ENCODE measurements around the gene DSTN.

The DSTN gene

DNA sequence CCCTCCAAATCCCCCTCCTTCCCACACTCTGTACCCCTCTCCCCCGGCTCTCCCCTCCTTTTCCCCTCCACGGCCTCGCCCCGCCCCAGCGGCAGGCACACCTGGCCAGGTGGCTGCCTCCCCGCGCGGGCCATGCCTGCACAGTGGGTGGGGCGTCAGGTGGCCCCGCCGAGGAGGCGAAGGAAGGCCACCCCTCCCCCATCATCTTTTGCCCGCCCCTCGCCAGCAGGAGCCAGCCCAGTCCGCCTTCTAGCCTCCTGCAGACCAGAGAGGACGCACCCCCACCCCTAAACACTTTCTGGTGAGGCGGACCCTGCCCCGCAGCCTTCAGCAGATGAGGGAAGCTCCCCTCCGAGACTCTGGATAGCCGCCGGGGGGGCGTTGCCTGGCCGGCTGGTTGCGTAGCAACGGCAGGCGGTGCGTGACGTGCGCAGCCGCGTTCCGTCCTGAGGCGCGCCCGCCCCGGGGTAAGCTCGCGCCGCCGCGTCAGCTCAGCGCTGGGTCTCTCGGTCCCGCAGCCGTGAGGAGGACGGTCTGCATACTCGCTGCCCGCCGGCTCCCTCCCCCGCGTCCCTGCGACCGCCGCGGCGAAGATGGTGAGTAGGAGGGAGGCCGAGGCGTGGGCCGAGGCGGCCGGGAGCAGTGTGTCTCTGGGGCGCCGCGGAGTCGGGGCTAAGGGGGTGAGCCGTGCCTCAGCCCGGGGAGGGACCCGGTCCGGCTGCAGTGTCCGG, at the start of gene DSTN:
Gene DSTN (plus strand): TSS at position 460 of the 731 bp plus-strand sequence. CDS start 134 bp downstream, at position 594.
- TF ChIP-seq GATA1 (IDR thresholded peaks at IDR 0.05; ENCODE audit: low read depth, low read length), result no peak
- peak; percentile 75 for TF ChIP-seq POLR2A (IDR thresholded peaks at IDR 0.05; ENCODE audit: low read length)
- DNase-seq, result peak; percentile 89 to 94

DNA sequence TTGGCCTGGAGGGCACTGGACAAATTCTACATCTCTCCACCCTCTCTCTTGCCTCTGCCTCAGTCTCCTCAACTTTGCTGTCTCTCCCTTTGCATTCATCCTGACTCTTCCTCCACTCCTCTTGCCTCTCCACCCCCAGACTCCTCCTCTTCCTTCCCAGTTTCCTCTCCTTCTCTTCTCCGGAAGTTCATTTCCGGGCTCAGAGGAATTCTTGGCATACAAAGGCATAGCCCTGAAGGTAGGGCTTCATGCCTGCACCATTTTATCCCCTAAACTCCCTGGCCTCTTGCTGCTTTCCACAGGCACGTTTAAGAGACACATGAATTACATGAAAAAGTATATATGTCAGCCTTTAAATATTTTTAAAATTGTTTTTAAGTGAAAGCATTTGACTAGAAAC, 49.3 kb upstream of the DSTN start:
- TF ChIP-seq GATA1 (IDR thresholded peaks at IDR 0.05; ENCODE audit: low read depth, low read length), result no peak
- TF ChIP-seq POLR2A (IDR thresholded peaks at IDR 0.05; ENCODE audit: low read length), result no peak
- no peak for DNase-seq

DNA sequence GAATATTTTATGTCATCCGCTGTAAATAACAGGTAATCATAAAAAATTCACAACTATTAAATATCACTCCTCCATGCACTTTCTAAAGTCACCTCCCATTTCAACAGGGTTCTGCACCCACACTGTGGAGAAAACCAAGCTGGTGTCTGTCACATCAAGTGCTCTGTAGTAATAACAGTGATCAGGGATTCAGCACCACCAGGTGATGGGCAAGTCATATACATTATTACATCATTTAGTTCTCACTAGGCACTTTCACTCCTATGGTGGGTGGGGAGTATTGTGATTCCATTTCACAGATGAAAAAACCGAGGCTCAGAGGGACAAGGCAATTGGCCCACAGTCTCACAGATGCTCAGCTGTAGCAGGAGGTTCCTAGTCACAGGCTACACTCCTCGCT, 47.3 kb upstream of the DSTN start:
- TF ChIP-seq GATA1 (IDR thresholded peaks at IDR 0.05; ENCODE audit: low read depth, low read length) (no peak), POLR2A (IDR thresholded peaks at IDR 0.05; ENCODE audit: low read length) (no peak)
- no peak for DNase-seq

DNA sequence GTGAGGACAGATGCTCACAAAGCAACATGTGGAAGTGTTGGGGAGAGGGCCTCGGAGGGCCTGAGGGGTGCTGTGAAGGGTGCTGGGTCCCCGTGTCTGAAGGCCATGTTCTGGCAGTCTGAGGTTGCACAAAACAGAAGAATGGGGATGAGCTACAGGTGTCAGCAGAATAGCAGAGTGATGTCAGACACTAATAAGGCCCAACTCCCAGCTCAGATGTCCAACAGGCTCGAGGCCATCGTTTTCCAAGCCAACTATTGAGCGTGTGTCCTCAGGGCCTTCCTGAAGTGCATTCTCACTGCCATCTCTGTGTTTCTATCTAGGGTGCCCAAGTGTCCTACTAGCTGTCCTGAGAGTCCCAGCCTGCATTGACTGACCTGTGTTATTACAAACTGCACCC, 46.5 kb upstream of the DSTN start:
- TF ChIP-seq GATA1 (IDR thresholded peaks at IDR 0.05; ENCODE audit: low read depth, low read length) (no peak), POLR2A (IDR thresholded peaks at IDR 0.05; ENCODE audit: low read length) (no peak)
- no peak for DNase-seq

DNA sequence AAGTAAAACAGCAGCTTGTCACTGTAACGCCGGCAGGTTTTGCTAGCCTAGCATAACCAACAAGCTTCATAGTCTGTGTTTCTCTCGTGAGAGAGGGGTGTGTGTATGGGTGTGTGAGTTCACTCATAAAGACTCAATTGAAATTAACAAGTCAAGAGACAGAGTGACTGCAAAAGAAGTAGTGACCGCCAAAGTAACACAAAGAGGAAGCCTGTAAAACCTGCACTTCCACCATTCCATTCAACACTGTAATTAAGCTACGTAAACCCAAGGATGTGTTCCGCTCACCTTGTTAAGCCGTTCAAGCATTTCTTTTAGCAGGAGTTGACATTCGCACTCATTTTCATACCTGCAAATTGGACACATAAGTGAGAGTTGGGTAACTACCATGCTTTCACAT, 45.3 kb upstream of the DSTN start:
- no peak for DNase-seq
- TF ChIP-seq GATA1 (IDR thresholded peaks at IDR 0.05; ENCODE audit: low read depth, low read length) (no peak), POLR2A (IDR thresholded peaks at IDR 0.05; ENCODE audit: low read length) (no peak)

DNA sequence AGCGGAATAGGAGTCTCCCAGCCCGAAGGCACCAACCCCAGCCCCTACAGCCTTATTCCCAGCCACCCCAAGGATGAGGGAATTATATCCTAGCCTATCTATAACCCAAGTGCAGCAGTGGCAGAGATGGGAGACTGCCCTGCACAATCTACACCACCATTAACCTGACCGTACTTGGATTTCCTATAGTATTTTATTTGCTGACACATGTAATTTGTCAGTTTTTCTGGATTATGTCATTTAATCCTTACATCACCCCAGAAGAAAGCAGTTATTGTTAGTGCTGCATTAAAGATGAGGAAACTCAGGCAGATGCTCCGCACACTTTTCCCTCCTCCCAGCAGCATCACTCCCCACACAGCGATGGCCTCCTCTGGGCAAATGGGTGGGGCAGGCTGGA, 44.7 kb upstream of the DSTN start:
- TF ChIP-seq GATA1 (IDR thresholded peaks at IDR 0.05; ENCODE audit: low read depth, low read length) (no peak), POLR2A (IDR thresholded peaks at IDR 0.05; ENCODE audit: low read length) (no peak)
- DNase-seq, result no peak

DNA sequence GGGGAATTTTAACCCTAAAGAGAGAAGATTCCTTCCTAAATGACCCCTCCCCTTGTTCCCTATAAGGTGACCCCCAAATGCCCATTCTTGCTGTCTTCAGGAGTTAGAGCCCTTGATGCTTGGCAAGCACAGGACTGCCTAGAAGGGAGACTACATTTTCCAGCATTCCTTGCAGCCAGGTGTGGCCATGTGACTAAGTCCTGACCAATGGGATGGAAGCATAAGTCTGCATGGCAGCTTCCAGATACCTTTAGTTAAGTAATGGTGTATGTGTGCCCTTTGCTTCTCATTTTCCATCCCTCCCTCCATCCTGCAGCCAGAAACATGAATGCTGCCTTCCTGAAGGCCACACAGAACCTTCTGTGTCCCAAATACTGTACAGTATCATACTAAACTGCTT, 44.2 kb upstream of the DSTN start:
- peak; percentile 33 to 37 for DNase-seq
- TF ChIP-seq POLR2A (IDR thresholded peaks at IDR 0.05; ENCODE audit: low read length), result no peak
- TF ChIP-seq GATA1 (IDR thresholded peaks at IDR 0.05; ENCODE audit: low read depth, low read length), result no peak

DNA sequence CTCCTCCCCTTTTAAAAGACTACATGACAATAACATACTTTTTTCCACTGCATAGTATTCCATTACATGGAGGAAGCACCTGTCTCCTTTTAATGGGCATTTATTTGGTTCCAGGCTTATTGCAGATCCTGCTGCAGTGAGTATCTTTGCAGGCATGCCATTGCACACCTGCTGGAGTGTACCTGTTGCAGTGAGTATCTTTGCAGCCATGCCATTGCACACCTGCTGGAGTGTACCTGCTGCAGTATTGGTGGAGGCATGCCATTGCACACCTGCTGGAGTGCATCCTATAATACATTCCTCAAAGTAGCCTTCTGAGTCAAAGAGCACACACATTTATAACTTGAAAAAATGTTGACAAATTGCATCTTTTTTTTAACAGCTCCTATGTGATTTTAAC, 40.3 kb upstream of the DSTN start:
- TF ChIP-seq POLR2A (IDR thresholded peaks at IDR 0.05; ENCODE audit: low read length) (no peak), GATA1 (IDR thresholded peaks at IDR 0.05; ENCODE audit: low read depth, low read length) (no peak)
- no peak for DNase-seq

DNA sequence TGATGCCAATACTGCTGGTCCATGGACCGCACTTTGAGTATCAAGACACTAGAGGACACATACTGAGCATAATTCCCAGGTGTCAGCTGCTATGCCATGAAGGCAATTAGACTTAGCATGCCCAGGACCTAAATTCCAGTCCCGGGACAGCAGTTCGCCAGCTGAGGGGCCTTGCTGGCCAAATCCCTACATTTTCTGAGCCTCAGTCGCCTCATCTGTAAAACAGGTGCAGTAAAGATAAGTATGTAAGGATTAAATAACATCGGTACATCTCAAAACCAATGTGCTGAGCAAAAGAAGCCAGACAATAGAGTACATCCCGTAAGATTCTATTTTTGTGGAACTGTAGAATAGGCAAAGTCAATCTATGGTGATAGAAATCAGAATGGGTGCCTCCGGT, 39.7 kb upstream of the DSTN start:
- no peak for TF ChIP-seq GATA1 (IDR thresholded peaks at IDR 0.05; ENCODE audit: low read depth, low read length)

DNA sequence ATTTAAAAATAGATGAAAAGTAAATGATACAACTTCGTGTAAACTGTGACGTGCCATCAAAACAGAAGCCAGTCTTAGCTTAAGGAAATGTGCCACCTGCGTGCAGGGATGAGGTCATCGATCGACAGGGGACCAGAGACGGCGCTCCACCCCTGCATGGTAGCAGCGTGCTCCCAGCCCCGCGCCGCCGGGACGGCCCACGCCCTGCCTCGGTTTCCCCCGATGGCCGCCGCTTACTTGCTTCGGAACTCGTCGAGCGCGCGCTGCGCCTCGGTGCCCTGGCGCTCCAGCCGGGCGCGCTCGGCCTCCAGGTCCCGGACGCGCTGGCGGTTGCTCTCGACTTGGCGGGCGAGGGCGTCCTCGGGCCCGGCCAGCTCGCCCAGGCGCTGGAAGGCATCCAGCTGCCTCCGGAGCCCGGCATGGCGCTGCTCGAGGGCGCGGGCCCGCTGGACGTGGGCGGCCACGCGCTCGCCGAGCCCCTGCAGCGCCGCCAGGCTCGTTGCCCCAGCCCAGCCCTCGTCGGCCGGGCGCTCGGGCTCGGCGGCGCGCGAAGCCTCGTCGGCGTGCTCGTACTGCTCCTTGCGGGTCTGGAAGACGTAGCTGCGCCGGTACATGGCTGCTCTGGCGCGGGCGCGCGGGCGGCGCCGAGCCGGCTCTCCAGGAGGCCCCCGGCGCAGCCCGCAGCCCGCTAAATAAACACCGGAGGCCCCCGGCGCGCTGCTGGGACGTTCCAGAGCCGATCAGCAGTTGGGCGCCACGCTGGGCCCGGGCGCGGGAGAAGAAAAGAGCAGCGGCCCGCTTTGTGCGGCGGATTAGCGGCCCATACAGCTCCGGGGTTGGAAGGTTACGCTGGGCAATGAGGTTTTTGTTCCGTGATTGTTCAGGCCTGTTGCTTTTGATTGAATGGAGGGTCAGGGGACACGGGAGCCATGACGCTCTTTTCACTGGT, 38.9 kb upstream of the DSTN start, which contains the start of gene BFSP1:
Gene BFSP1 (minus strand): TSS at position 664 of the 949 bp plus-strand sequence. CDS start 50 bp downstream, at position 614.
- TF ChIP-seq POLR2A (IDR thresholded peaks at IDR 0.05; ENCODE audit: low read length), result peak; percentile 46
- no peak for TF ChIP-seq GATA1 (IDR thresholded peaks at IDR 0.05; ENCODE audit: low read depth, low read length)
- peak; percentile 63 to 73 for DNase-seq

More for the DNA sequence above, 39.7 kb upstream of the DSTN start:
- no peak for DNase-seq

DNA sequence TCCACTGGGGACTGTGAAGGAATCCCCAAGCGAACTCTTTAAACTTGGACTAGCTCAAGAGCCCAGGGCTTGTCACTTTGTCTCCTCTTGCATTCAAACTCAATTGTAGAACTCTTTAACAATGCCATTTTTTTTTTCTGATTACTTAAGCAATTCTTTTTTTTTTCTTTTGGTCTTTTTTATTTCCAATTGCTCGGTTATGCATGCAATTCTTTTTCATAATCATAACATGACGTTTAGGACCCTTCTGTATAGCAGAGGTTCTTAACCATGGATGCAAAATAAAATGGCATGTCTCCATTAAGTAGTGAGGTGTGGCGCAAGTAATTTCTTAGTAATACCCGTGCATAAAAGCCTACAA, 38.2 kb upstream of the DSTN start:
- DNase-seq, result no peak
- TF ChIP-seq POLR2A (IDR thresholded peaks at IDR 0.05; ENCODE audit: low read length) (no peak), GATA1 (IDR thresholded peaks at IDR 0.05; ENCODE audit: low read depth, low read length) (no peak)

DNA sequence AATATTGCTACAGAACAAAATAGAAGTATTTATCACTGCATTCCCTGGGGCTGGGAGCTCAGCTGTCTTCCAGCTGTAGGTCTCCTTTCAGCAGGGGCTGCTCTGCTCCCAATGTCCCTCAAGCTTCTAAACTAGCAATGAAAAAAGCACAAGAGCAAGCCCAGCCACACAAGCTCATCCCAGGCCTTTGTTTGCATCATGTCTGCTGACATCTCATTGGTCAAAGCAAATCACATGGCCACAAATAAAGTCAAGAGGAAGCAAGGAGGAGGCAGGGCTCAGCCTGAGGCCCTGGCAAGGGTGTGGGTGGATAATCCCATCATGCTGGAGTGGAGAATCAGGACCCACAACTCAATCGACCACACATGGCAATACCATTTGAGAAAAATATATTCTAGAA, 36.5 kb upstream of the DSTN start:
- peak; percentile 51 to 56 for DNase-seq

DNA sequence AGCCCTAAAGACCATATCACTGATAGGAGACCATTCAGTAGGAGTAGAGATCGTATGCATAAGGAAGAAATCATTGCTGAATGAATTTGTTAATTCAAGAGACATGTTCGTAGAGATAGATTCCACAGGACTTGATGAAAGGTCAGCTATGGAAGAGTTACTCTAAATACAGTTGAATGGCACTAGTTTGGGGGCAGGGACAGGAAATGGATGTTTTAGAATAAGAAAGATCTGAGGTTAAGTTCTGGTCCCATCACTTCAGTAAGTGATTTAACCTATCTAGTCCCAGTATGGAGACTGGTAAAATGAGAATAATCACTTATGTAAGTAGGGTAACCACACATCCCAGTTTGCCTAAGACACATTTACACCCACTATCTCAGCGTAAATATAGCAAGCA, 35.8 kb upstream of the DSTN start:
- TF ChIP-seq POLR2A (IDR thresholded peaks at IDR 0.05; ENCODE audit: low read length) (no peak), GATA1 (IDR thresholded peaks at IDR 0.05; ENCODE audit: low read depth, low read length) (no peak)
- DNase-seq, result no peak

More for the DNA sequence above, 36.5 kb upstream of the DSTN start:
- TF ChIP-seq POLR2A (IDR thresholded peaks at IDR 0.05; ENCODE audit: low read length) (no peak), GATA1 (IDR thresholded peaks at IDR 0.05; ENCODE audit: low read depth, low read length) (no peak)

DNA sequence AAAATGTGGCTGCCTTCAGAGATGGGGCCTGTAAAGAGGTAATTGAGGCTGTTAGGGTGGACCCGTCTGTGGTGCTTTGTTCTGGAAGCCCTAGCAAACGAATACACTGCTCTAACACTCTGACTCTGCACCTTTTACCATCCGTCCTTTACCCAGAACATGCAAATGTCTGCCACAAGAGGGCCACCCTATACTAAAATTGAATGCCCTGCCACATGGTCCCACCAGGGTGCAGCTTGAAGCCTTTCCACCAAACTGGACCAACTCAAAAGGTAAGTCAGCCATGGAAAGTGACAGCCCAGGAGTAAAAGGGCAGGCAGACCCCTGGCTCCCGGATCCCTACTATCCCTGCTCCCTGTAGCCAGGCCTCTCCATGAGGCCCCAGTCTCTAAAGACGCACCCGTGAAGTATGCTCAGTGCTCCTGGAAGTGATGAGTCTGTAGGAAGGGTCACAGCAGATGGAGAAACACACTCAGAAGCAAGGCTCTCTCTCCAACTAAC, 32.9 kb upstream of the DSTN start:
- TF ChIP-seq POLR2A (IDR thresholded peaks at IDR 0.05; ENCODE audit: low read length) (no peak), GATA1 (IDR thresholded peaks at IDR 0.05; ENCODE audit: low read depth, low read length) (no peak)
- DNase-seq, result peak; percentile 75 to 81

Measured in erythroblast (primary cell).